Keratinocyte (primary cell): ENCODE results near the gene KCNK16. TPM values are rescaled to one million over a fixed set of nuclear protein-coding genes. Genes with fewer than 3 reads are reported as not detected.

Experiments
- DNase-seq: peaks from one replicate; pipeline ENCODE4 v3.0.0-alpha.2; 2011; ENCODE audit warnings: low read depth, missing footprints, low spot score
- FAIRE-seq: peaks from 2 replicates; lab custom pipeline; 2011; peaks lifted over from hg19 to GRCh38; lab: Jason Lieb, UNC
- H2AFZ ChIP-seq: 2 replicates; pipeline ENCODE4 v1.6.0; 2012; ENCODE audit warnings: low read length, control low read depth, inconsistent platforms; ENCODE audit not compliant: control insufficient read depth
- H3K27ac ChIP-seq: 2 replicates; pipeline ENCODE4 v1.5.1; 2011; ENCODE audit warnings: low read length; ENCODE audit not compliant: control insufficient read depth, insufficient read depth
- H3K27me3 ChIP-seq: 3 replicates; pipeline ENCODE4 v1.6.0; 2011; ENCODE audit warnings: low read length; ENCODE audit not compliant: control insufficient read depth, insufficient read depth; ENCODE audit errors: extremely low read depth
- H3K36me3 ChIP-seq, 2 experiments: 2 replicates in 1 of 2; 3 replicates in 1 of 2; pipeline ENCODE4 v1.5.1; 2011; ENCODE audit warnings: low read length in 2 of 2, mild to moderate bottlenecking in 1 of 2; ENCODE audit not compliant: control insufficient read depth in 2 of 2, insufficient read depth in 2 of 2; ENCODE audit errors: extremely low read depth in 1 of 2
- H3K4me1 ChIP-seq: 3 replicates; pipeline ENCODE4 v1.5.1; 2011; ENCODE audit warnings: low read length; ENCODE audit not compliant: control insufficient read depth, insufficient read depth; ENCODE audit errors: extremely low read depth
- H3K4me2 ChIP-seq: 3 replicates; pipeline ENCODE4 v1.6.0; 2011; ENCODE audit warnings: low read depth, low read length; ENCODE audit not compliant: control insufficient read depth, insufficient read depth; ENCODE audit errors: extremely low read depth
- H3K4me3 ChIP-seq, 3 experiments: fragments of 200-600 bp in 1 of 3; sonication (generic) in 1 of 3; 2 replicates in 2 of 3; 3 replicates in 1 of 3; pipeline ENCODE4 v1.5.1; 2011 to 2016; ENCODE audit warnings: low read length in 3 of 3, mild to moderate bottlenecking in 3 of 3, control low read depth in 2 of 3, inconsistent platforms in 1 of 3, low read depth in 1 of 3, mixed read lengths in 1 of 3, mixed run types in 1 of 3, moderate library complexity in 1 of 3; ENCODE audit not compliant: control insufficient read depth in 2 of 3, insufficient read depth in 2 of 3; ENCODE audit errors: extremely low read depth in 1 of 3
- H3K79me2 ChIP-seq: 2 replicates; pipeline ENCODE4 v1.6.0; 2012; ENCODE audit warnings: low read length; ENCODE audit not compliant: control insufficient read depth, insufficient read depth
- H3K9ac ChIP-seq: 3 replicates; pipeline ENCODE4 v1.6.0; 2011; ENCODE audit warnings: low read length; ENCODE audit not compliant: control insufficient read depth, insufficient read depth; ENCODE audit errors: extremely low read depth
- H3K9me1 ChIP-seq: 3 replicates; pipeline ENCODE4 v1.6.0; 2011; ENCODE audit warnings: low read length; ENCODE audit not compliant: control insufficient read depth, insufficient read depth; ENCODE audit errors: extremely low read depth
- H3K9me3 ChIP-seq: 2 replicates; pipeline ENCODE4 v1.5.1; 2012; ENCODE audit warnings: low read depth, low read length; ENCODE audit not compliant: control insufficient read depth
- H4K20me1 ChIP-seq: 3 replicates; pipeline ENCODE4 v1.6.0; 2011; ENCODE audit warnings: low read length; ENCODE audit not compliant: control insufficient read depth, insufficient read depth; ENCODE audit errors: extremely low read depth
- CTCF ChIP-seq, 3 experiments: IDR thresholded peaks in 1 of 3; conservative IDR thresholded peaks in 1 of 3; optimal IDR thresholded peaks in 1 of 3; 2 replicates in 2 of 3; 3 replicates in 1 of 3; pipeline versions ENCODE3 to v1.5.1; 2011; ENCODE audit warnings: low read length in 3 of 3, mild to moderate bottlenecking in 3 of 3, moderate library complexity in 2 of 3, control low read depth in 1 of 3, inconsistent platforms in 1 of 3; ENCODE audit not compliant: insufficient read depth in 2 of 3; ENCODE audit errors: extremely low read depth in 1 of 3
- EZH2 ChIP-seq: IDR thresholded peaks from one replicate; pipeline ENCODE4 v1.6.1; 2012; ENCODE audit warnings: inconsistent platforms, mild to moderate bottlenecking, low read length, moderate library complexity
- dilution Hi-C: fragments of 300-500 bp; cut with MboI; formaldehyde crosslinking; loops from one replicate; pipeline ENCODE4 v1.7.0; 2020; ENCODE audit warnings: low sequenced_read_pairs; ENCODE audit not compliant: extremely low pct_ligation_motif_present
- polyA minus RNA-seq, 3 experiments: library from RNA; depleted of rRNA, polyadenylated mRNA; stranded (reverse); fragments of >200 nt; gene quantifications; 1 replicate in 1 of 3; 2 replicates in 1 of 3; 3 replicates in 1 of 3; pipeline ENCODE4 v1.2.3, GENCODE V29; 2011
- polyA plus RNA-seq, 5 experiments: library from polyadenylated mRNA; depleted of rRNA in 3 of 5; stranded (reverse) in 3 of 5; stranded (forward) in 1 of 5; unstranded in 1 of 5; fragments of >200 nt; gene quantifications; 1 replicate in 1 of 5; 2 replicates in 3 of 5; 3 replicates in 1 of 5; pipeline versions ENCODE4 v1.2.1 to v1.2.3, GENCODE V29; 2011 to 2012; ENCODE audit warnings: missing spikeins in 2 of 5, low read depth in 1 of 5, low replicate concordance in 1 of 5

Gene KCNK16
- polyA plus RNA-seq (not detected in 3 replicates), polyA minus RNA-seq (not detected in 3 replicates)
- not detected for polyA plus RNA-seq (2011; ENCODE audit: low read depth)
- not detected in 2 replicates for polyA plus RNA-seq (2011; cell fraction: cytosol; rRNA removed)
- polyA plus RNA-seq (2011; cell fraction: nucleus; rRNA removed) = not detected in 2 replicates
- not detected in 2 replicates for polyA plus RNA-seq (2012; ENCODE audit: low replicate concordance)
- not detected for polyA minus RNA-seq (2011; cell fraction: cytosol; rRNA and poly(A)+ RNA removed)
- not detected in 2 replicates for polyA minus RNA-seq (2011; cell fraction: nucleus; rRNA and poly(A)+ RNA removed)

GRCh38 chr6:39322306-39322850 is at the start of gene KCNK16:
Gene KCNK16 (minus strand): TSS chr6:39322702. CDS start chr6:39322540, 162 bp downstream.
- Histone ChIP-seq H2AFZ (no peak within 1 kb of the TSS), H3K36me3 (no peaks in the 10 kb centered on the region), H3K4me3 (no peak within 1 kb of the TSS), H4K20me1 (no peaks in the 10 kb centered on the region), H3K4me2 (no peak within 1 kb of the TSS), H3K27me3 (no peaks in the 10 kb centered on the region), H3K27ac (no peak within 1 kb of the TSS), H3K79me2 (no peaks in the 10 kb centered on the region), H3K9ac (no peak within 1 kb of the TSS), H3K9me3 (no peaks in the 10 kb centered on the region), H3K9me1 (no peaks in the 10 kb centered on the region), H3K4me1 (no peaks in the 10 kb centered on the region)
- dilution Hi-C loops = no loop called here
- FAIRE-seq = no peak
- no peak for TF ChIP-seq CTCF (optimal IDR thresholded peaks at IDR 0.05 in 1 of 3, IDR thresholded peaks at IDR 0.05 in 1 of 3, conservative IDR thresholded peaks at IDR 0.05 in 1 of 3; ENCODE audit: extremely low read depth in 1 of 3, insufficient read depth in 2 of 3, low read length in 3 of 3)
- TF ChIP-seq EZH2 = no peak
- DNase-seq = no peak

GRCh38 chr6:39370390-39370789 is 47.9 kb upstream of the KCNK16 start:
- dilution Hi-C loops = no loop called here
- Histone ChIP-seq H3K9ac (no peak overlapping the region), H3K4me1 (no peaks in the 10 kb centered on the region), H3K27me3 (no peaks in the 10 kb centered on the region), H3K9me1 (no peaks in the 10 kb centered on the region), H3K4me3 (no peak overlapping the region), H3K36me3 (no peaks in the 10 kb centered on the region), H2AFZ (no peak overlapping the region), H3K27ac (no peak overlapping the region), H3K4me2 (no peak overlapping the region), H3K9me3 (no peaks in the 10 kb centered on the region), H4K20me1 (no peaks in the 10 kb centered on the region), H3K79me2 (no peaks in the 10 kb centered on the region)
- DNase-seq = no peak
- TF ChIP-seq CTCF (optimal IDR thresholded peaks at IDR 0.05 in 1 of 3, IDR thresholded peaks at IDR 0.05 in 1 of 3, conservative IDR thresholded peaks at IDR 0.05 in 1 of 3; ENCODE audit: extremely low read depth in 1 of 3, insufficient read depth in 2 of 3, low read length in 3 of 3) (no peak), EZH2 (no peak)
- FAIRE-seq = no peak
